GM19395 (cell line): ENCODE data around the gene PLEKHA7.
"Not testable (repeated sequence)": the region's sequence is repeated elsewhere in the genome, so short reads cannot be mapped to it uniquely, and the experiment has no call there.

Experiments
- ATAC-seq: cut with Tn5 transposase; IDR thresholded peaks from one replicate; pipeline ENCODE4 v1.9.1; 2021; ENCODE audit warnings: mild to moderate bottlenecking, moderate library complexity; ENCODE audit not compliant: unreplicated experiment

PLEKHA7 gene

DNA sequence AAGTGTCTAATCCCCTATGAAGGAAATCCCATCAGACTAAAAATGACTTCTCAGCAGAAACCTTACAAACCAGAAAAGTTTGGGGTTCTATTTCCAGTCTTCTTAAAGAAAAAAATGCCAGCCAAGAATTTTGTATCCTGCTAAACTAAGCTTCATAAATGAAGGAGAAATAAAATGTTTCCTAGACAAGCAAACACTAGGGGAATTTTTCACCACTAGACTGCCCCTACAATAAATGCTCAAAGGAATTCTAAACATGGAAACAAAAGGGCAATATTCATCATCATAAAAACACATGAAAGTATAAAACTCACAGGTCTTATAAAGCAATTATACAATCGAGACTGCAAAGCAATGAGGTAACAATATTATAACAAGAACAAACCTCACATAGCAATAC is 124.3 kb downstream of the PLEKHA7 start:
- no peak for ATAC-seq

DNA sequence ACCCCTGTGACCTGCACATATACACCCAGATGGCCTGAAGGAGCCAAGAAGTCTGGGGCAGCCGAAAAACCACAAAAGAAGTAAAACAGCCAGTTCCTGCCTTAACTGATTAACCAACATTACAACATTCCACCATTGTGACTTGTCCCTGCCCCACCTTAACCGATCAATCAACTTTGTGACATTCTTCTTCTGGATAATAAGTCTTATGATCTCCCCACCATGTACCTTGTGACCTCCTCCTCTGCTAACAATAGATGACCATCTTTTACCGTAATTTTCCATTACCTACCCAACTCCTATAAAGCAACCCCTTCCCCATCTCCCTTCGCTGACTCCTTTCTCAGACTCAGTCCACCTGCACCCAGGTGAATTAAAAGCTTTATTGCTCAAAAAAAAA is 125.2 kb downstream of the PLEKHA7 start:
- not testable (repeated sequence) for ATAC-seq

DNA sequence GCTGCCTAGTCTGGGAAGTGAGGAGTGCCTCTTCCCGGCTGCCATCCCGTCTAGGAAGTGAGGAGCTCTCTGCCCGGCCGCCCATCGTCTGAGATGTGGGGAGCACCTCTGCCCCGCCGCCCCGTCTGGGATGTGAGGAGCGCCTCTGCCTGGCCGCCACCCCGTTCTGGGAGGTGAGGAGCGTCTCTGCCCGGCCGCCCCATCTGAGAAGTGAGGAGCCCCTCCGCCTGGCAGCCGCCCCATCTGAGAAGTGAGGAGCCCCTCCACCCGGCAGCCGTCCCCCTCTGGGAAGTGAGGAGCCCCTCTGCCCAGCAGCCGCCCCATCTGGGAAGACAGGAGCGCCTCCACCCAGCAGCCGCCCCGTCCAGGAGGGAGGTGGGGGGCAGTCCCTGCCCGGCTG is 126.3 kb downstream of the PLEKHA7 start:
- ATAC-seq = not testable (repeated sequence)

DNA sequence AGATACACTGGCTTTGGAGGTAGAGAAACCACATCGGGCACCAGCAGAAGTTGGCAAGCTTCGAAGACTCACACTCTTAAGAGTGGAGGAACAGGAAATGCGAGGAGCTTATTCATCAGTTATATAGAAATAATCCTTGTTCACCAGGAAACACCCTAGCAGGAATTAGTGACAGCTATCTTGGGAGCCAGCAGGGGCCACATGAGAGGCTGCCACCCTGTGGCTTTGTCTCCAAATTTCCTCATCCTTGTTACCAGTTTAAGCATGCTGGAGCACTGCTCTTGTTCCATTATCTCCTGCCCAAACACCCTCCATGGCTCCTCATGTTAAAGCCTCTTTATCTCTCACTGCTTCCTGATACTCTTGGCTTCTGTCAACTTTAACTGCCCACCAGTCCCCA is 131.0 kb downstream of the PLEKHA7 start:
- ATAC-seq = no peak

DNA sequence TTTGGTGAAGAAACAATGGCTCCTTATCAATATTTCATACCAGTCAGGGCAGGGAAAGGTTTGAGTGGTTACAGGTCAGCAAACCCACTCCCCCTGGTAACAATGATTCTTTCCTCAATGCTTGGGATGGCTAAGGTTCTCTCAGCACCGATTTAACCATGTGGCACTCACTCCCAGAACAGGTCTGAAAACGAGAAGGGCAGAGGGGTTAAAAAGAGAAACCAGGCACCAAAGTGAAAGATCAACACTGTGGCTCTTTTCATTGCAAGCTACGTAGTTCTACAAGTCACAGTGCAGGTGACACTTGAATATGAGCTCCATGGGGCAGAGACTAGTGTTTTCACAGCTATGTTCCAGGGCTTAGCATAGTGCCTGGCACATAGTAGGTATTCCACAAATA is 132.4 kb downstream of the PLEKHA7 start:
- ATAC-seq = no peak

DNA sequence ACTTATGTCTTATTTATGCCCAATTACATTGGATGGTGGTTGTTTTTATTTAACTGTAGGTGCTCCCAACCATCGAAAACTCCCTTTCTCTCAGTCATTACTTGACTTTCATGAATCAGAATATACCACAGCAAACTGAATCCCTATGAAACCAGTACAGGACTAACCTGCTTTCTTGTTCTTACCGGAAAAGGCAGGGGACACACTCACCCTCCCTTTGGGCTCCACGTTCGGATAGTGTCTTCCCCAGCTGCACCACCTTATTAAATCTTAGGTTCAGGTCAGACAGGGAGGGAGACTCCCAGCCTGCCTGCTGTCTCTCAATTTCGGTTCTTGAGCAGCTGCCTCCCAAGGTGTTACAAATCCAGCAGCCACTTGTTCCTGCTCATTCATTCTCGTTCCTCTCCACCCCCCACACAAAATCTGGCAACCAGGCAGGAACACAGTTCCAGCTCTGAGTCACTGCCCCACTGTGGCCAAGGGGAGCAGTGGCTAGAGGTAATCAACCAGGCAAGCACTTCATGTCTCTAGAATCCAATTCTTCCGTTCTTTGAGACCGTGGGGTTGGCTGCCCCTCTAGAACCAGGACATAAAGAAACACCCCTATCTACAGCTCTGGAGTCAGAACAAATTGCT is 133.0 kb downstream of the PLEKHA7 start:
- no peak for ATAC-seq

DNA sequence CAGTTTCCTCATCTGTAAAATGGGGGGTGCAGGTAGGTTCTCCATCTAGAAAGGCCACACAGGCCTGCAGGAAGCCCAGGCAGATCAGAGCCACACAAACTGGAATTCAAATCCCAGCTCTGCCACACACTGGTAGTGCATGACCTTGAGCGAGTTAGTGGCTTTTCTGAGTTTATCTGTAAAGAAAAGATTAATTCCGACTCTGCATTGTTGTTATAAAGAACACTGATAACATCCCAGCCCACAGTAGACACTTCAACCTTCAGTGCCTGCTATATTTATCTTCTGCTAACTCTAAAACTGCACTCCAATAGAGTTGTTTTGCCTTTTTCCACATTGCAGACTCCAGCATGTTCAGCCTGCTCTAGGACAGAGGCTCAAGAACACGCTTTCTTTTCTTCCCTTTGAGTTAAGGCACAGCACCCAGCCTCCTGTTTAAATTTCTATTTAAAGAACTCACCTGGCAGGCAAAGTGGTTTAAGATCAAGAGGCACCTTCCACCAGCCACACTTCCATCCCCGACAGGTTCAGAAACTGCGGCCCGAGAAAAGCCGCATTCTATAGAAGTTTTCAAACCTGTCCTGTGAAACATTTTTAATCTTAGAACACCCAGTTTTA is 133.9 kb downstream of the PLEKHA7 start:
- no peak for ATAC-seq

DNA sequence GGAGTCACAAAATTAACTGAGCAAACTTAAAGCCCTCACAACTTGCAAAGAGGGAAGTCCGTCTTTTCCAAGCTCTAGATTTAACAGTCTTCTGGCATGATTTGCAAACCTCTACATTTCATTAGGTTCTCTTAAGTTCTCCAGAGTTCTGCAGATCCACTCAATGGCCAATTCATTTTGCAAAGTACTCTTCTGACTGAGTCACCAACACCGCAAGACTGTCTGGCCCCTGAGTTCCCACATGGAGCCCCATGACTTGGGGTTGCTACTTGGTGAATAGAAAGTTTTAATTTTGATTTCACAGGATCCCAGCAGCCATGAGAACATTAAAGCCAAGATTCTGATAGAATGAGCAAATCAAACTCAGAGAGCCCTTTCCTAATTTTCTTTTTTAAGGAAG is 134.5 kb downstream of the PLEKHA7 start:
- ATAC-seq = no peak

DNA sequence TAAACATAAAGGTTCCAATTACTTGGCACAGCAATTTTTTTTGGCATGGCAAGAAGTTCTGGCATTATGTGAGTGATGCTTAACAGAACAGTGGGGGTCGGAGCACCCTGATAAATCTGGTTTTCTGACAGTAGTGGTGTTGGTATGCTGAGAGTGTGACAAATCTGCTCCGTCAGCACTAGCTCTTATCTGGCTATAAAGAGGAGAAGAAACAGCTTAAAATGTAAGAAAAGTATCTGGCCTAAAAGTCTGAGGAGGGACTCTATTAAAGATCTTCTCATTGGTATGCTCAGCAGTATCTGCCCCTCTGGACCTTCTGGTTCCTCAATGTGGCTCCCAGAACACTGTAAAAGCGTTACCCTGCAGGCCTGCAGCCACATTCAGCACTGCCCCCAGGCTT is 137.4 kb downstream of the PLEKHA7 start:
- ATAC-seq = no peak

DNA sequence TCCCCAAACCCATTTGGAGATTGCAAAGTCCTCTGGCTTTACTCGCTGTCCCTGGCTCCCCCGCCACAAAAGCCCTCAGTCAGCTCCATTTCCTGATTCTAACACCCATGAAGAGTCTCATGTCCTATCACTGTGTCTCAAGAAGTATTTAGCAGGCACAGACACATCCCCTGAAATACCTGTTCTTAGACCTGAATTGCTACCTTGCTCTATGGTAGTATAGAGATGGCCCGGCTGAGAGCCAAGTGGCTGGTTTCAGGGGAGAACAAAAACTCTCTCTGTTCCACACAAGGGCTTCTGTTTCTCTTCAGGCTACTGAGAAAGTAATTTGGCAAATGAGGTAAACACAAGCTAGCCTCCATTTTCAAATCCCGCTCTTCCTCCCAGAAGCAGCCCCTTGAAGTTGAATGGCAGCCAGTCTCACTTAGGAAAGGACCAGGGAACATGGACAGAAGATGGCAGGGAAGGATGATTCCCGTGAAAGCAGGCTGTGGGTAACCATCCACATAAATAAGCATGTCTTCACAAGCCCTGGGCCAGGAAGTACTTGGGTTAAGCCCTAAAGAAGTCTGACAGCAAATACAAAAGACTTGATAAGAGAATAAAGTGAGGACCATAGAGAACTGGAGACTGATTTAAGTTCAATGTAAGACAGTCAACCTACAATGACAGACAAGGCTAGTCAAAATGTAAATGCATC is 138.0 kb downstream of the PLEKHA7 start:
- ATAC-seq = no peak

DNA sequence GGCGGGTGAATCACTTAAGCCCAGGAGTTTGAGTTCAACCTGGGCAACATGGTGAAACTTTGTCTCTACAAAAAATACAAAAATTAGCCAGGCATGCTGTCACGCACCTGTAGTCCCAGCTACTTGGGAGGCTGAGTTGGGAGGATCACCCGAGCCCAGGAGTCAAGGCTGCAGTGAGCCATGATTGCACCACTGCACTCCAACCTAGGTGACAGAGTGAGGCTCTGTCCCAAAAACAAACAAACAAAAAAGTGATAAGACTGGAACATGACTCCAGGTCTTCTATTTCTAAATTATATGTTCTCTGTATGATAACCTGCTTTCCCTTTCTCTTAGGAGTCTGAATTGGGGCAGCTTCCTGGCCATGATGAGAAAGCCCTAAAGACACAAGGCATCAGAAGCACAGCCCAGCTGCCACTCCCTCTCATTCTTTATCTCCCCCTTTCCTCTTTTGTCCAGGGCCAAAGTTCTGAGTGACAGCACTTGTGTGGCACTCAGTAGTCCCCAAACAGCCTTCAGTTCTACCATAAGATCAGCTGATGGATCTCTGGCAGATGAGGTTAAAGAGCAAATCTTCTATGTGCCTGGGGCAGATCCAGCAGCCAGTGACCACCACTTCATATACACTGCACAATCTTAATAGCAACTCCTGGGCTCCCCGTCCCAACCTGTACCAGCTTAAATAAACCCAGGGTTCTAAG is 139.8 kb downstream of the PLEKHA7 start:
- ATAC-seq = no peak

DNA sequence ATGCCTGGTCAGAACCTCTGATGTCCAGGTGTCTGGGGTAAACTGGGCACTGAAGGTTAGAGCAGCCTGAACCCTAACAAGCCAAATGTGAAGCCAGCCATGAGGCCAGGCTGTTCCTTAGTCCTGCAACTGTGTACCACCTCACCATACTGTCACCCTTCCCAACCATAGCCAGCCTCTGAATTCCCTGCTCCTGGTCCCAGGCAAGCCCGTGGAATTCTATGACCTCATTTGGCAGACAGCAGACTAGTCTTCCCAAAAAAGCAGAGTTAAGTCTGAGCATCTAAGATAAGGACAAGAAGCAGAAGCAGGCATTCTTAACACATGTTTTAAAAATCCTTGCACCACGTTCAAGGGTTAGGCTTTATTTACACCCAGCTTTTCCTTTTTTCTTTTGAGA is 140.9 kb downstream of the PLEKHA7 start:
- no peak for ATAC-seq

DNA sequence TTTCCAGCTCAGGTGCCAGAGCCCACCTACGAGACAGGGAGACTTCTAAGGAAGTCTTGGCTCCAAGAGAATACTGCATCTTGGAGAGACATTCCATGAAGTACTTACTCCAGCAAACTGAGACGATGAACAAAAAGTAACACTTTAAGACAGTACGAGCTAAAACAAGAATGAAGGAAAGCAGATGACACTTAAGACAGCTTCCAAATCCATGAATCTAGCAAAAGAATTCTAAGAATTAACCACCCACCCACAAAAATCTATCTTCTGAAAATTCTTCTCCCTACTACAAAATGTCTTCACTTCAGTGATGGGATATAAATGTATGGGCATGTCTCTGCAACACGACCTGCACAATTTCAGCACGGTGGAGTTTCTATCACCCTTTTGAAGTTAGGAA is 142.8 kb downstream of the PLEKHA7 start:
- ATAC-seq = no peak

DNA sequence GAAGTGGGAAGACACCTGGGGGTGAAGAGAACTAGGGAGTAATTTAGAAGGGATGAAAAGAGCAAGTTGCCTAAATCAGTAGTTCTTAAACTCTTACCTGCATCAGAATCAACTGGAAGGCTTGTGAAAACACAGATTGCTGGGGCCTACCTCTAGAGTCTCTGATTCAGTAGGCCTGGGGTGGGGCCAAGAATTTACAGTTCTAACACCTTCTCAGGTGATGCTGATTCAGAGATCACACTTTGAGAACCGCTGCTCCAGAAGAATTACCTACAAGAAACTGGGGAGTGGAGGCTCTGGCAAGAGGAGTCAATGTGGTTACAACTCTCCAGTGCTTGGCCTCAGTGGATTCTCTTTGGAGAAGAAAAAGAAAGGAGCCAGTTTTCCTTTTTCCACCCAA is 147.1 kb downstream of the PLEKHA7 start:
- no peak for ATAC-seq

DNA sequence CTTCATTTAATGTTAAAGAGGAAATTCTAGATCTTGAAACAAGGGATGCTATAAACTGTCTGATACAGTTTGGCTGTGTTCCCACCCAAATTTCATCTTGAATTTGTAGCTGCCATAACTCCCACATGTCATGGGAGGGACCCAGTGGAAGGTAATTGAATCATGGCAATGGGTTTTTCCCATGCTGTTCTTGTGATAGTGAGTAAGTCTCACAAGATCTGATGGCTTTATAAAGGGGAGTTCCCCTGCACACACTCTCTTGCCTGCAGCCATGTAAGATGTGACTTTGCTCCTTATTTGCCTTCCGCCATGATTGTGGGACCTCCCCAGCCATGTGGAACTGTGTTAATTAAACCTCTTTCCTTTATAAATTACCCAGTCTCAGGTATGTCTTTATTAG is 149.8 kb downstream of the PLEKHA7 start:
- not testable (repeated sequence) for ATAC-seq

DNA sequence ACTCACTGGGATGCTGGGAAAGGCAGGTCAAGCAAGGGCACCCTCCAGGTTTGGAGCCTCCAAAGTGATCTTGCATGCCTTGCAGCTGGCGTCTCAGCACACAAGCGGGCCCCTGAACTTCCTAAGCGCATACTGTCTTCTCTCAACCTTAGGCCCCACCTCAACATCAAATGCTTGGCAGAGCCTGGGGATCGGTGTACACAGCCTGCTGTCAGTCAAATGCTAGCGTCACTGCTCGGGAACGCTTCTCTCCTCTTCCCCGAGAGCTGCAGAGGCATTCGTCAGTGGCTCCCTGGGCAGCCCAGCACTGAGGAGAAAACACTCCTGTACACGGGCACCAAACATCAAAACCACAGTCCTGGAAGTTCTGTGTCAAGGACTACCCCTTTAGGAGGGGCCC is 150.8 kb downstream of the PLEKHA7 start:
- ATAC-seq = no peak

DNA sequence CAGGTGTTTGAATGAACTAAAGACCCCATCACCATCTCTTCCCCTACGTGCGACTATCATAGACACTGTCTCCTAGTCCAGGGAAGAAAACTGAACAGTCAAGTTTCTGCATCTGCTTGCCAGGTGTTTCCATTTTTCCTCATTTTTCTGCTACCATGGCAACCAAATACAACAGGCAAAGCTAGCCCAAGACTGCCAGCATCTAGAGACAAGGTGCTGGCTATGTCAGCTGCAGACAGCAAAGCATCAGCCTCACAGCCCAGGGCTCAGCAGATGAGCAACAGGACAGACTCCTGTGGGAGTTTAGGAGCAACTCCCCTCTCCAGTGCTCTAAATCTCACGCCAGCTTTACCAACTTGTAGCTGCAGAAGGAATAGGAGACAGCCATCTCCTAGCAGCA is 151.5 kb downstream of the PLEKHA7 start:
- no peak for ATAC-seq

DNA sequence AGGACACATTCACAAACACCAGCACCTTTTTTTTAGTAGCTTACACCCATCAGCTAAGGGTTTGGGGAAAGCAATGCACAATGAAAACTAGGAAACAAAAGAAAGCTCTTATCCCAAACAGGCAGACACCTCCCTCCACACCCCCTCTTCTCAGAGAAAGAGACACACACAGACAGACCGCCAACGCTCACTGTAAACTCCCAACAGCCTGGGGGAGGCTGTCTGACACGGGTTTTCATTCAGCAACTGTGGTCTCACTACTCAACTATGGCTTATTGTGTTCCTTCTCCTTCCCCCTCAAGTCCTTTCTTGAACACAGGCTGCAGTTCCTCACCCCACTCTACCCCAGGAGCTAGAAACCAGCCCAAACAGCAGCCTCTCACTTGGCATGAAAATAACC is 152.4 kb downstream of the PLEKHA7 start:
- ATAC-seq = no peak

DNA sequence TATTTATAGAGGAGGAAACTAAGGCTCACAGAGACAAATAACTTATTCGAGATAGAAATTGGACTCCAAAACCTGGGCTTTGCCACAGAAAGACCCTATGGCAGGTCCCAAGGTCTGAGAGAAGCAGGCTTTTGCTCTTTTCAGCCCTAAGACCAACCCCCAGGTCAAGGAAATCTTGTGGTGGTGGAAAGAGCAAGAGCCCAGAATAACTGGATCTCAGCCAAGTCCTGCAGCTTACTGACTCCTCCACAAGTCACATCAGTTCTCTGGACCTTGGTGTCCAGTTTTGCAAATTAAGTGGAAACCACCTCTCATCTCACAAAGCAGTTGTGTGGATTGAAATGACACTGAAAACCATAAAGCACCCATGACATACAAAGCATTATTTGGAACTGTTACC is 153.6 kb downstream of the PLEKHA7 start:
- ATAC-seq = no peak

DNA sequence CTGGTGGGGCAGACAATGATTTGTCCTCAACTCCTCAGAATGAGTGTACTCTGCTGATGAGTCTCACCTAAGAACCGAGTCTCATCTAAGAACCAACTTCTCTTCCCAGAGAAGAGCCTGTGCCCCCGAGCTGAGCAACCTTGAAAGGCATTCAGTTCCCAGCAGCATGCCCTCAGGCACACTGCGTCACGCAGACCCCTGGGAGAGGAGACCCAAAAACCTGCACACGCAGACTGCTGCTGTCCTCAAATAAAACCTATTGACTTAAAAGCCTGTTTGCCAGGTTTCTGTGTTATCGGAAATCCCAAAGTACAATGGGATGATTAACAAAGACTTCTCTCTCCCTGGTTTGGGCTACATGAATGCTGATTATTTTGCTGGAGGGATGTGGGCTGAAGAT is 154.6 kb downstream of the PLEKHA7 start:
- no peak for ATAC-seq

DNA sequence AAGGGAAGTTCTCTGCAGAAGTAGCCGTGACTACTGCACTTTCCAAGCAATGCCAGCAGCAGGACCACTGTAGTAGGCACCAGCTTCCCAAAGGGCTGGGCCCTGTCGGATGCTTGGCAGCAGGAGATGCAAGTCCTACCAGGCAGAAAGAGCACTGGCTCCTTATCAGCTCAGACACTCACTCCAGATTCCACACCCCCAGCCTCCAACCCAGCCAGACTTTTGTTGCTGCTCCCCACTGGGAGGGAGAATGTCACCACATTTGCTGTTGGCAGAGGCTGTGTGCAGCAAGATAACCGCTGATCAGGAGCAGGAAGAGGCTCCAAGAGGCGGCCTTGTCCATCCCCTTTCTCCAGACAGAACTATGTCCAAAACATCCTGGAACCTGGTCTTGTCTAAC is 157.0 kb downstream of the PLEKHA7 start:
- no peak for ATAC-seq

DNA sequence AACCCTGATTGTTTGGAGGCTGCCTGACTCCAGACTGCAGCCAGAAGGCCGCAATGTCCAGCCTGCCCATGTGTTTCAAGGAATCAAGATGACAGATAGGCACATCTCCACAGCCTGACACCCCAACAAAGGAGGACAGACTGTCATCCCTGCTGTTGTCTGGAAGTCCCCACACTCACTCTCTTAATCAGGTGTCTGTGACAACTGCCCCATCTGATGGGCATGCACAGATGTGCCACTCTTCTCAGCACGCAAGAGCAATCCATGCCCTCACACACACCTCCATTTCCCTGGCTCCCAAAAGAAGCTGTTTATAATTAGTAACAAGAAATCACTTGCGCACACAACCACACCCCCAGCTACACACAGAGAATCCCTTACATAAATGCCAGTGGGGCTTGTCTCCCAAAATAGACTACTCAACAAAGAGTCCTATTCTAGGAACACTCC is 158.2 kb downstream of the PLEKHA7 start:
- ATAC-seq = no peak
